Stimulated activated naive B cell treated with anti-CD40 and anti-IgM and Interleukin-4, amounts not matched to agents 10 μg/mL and 1 μg/mL and 100 μg/mL, for 72 hours (primary cell): ENCODE measurements around the gene MS4A10.

Experiments used
- ATAC-seq, 2 donors: fragments of 150-1000 bp; cut with Tn5 transposase; replicated peaks; 2 replicates each; pipeline ENCODE4 v1.10.0; 2021; ENCODE audit warnings: moderate library complexity in 1 of 2
- DNase-seq: peaks from one replicate; pipeline ENCODE4 v3.0.0; 2021
- H3K27ac Mint-ChIP-seq: one replicate; pipeline ENCODE4 v1.8.0; 2022; ENCODE audit warnings: mild to moderate bottlenecking, mixed read lengths
- H3K27me3 Mint-ChIP-seq, 2 donors: one replicate each; pipeline ENCODE4 v1.8.0; 2022; ENCODE audit warnings: mixed read lengths in 2 of 2
- H3K36me3 Mint-ChIP-seq, 2 donors: one replicate each; pipeline ENCODE4 v1.8.0; 2022; ENCODE audit warnings: mixed read lengths in 2 of 2, mild to moderate bottlenecking in 1 of 2
- H3K4me1 Mint-ChIP-seq, 2 donors: one replicate each; pipeline ENCODE4 v1.8.0; 2022; ENCODE audit warnings: mixed read lengths in 2 of 2, mild to moderate bottlenecking in 1 of 2
- H3K4me3 Mint-ChIP-seq, 2 donors: one replicate each; pipeline ENCODE4 v1.8.0; 2022; ENCODE audit warnings: mild to moderate bottlenecking in 2 of 2, mixed read lengths in 2 of 2, moderate library complexity in 1 of 2
- H3K9me3 Mint-ChIP-seq, 2 donors: one replicate each; pipeline ENCODE4 v1.8.0; 2022; ENCODE audit warnings: mixed read lengths in 2 of 2, mild to moderate bottlenecking in 1 of 2

The MS4A10 gene

DNA sequence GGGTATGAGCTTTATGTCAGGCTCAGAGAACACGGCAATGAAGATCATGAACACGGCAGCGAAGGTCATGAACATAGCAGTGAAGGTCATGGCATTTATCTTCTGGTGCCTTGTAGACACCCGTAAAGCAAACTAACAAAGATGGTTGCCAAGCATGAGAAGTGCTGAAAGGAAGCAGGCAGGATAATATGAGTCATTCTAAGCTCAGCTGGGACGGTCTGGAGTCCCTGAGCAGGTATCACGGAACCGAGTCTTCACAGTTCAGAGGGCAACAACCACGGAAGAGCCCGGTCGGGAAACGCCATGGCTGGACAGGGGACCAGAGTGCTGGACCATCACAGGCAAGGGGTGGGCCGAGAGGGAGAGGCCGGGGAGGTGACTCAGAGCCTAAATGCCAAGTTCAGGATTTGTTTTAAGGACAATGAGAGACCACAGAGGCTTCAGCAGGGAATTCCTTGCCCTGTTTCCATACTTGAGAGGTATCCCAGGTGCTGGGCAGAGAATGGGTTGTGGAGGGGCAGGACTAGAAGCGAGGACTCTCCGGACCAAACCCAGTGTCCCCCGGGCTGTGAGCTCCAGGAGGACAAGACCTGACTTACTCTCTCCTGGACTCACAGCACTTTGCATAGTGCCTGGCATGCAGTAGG lies 13.1 kb upstream of the MS4A10 start:
- peaks cover 1% of the 10 kb centered on the region in 2 donors for H3K9me3 Mint-ChIP-seq
- no peak for DNase-seq
- H3K4me1 Mint-ChIP-seq = peaks cover 35 to 38% of the 10 kb centered on the region in 2 donors
- H3K27me3 Mint-ChIP-seq = peaks cover 30 to 40% of the 10 kb centered on the region in 2 donors
- no peak overlapping the region for H3K4me3 Mint-ChIP-seq
- peak overlapping the region; percentile 80 for H3K27ac Mint-ChIP-seq
- peak in 1 of 2 donors; percentile 30 for ATAC-seq
- no peaks in the 10 kb centered on the region for H3K36me3 Mint-ChIP-seq

DNA sequence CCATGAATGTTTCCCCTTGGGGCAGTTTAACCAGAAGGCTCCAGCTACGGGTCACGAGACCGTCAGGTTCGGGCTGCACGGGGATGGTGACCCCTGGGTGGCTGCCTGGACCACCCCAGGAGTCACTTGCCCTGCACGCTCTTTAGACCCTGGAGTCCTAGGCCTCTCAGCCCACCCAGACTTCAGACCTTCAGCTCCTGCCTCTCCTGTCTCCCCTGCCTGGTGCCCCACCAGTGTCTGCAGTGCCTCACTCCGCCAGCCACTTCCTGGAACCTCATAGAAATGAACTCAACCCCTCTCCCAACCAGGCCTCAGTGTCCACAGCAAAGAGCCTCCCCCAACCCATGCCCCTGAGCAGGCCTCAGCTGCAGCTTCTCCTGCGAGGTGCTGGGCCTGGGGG lies 12.5 kb upstream of the MS4A10 start:
- ATAC-seq (no peak), DNase-seq (no peak)
- H3K4me3 Mint-ChIP-seq = no peak overlapping the region
- no peaks in the 10 kb centered on the region for H3K36me3 Mint-ChIP-seq
- H3K4me1 Mint-ChIP-seq = peaks cover 35 to 38% of the 10 kb centered on the region in 2 donors
- peaks cover 28 to 37% of the 10 kb centered on the region in 2 donors for H3K27me3 Mint-ChIP-seq
- H3K27ac Mint-ChIP-seq = no peak overlapping the region
- H3K9me3 Mint-ChIP-seq = no peaks in the 10 kb centered on the region

GRCh38 chr11:60774726-60775125 lies 10.4 kb upstream of the MS4A10 start:
- H3K4me3 Mint-ChIP-seq = peak overlapping the region in 1 of 2 donors; percentile 36
- no peak for DNase-seq
- H3K4me1 Mint-ChIP-seq = peaks cover 34 to 38% of the 10 kb centered on the region in 2 donors
- H3K36me3 Mint-ChIP-seq = no peaks in the 10 kb centered on the region
- H3K9me3 Mint-ChIP-seq = no peaks in the 10 kb centered on the region
- ATAC-seq = no peak
- H3K27me3 Mint-ChIP-seq = peaks cover 16 to 27% of the 10 kb centered on the region in 2 donors
- no peak overlapping the region for H3K27ac Mint-ChIP-seq

- H3K9me3 Mint-ChIP-seq = no peaks in the 10 kb centered on the region
- H3K27me3 Mint-ChIP-seq = peaks cover 11 to 24% of the 10 kb centered on the region in 2 donors
- peak overlapping the region; percentile 75 for H3K27ac Mint-ChIP-seq
- DNase-seq (peak; percentile 84), ATAC-seq (peak; percentile 93 to 95)
- peaks cover 32 to 38% of the 10 kb centered on the region in 2 donors for H3K4me1 Mint-ChIP-seq
- peak overlapping the region in 1 of 2 donors; percentile 19 for H3K4me3 Mint-ChIP-seq
- H3K36me3 Mint-ChIP-seq = no peaks in the 10 kb centered on the region
Measured at GRCh38 chr11:60775420-60775961, 9.6 kb upstream of the MS4A10 start.

DNA sequence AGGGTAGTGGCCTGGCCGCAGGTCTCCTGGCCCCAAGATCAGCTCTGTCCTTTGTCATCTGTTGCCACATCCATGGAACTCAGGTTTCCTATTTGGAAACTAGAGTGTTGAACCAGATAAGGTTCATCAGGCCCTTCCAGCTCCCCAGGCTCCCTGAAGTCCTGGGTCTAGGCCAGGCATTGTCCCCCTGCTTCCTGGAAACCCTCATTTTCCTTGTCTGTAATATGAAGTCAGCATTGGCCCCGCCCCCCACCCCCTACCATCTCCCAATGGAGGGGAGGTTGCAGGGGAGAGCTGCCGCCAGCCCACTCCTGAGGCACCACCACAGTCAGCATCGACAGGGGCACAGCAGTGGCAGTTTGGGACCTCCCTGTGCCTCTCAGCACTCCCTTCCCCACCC lies 9.0 kb upstream of the MS4A10 start:
- no peak for ATAC-seq
- Mint-ChIP-seq H3K36me3 (no peaks in the 10 kb centered on the region), H3K4me1 (peaks cover 32 to 38% of the 10 kb centered on the region in 2 donors), H3K27me3 (peaks cover 11 to 24% of the 10 kb centered on the region in 2 donors), H3K27ac (peak overlapping the region; percentile 75), H3K9me3 (no peaks in the 10 kb centered on the region), H3K4me3 (no peak overlapping the region)
- no peak for DNase-seq

- Mint-ChIP-seq H3K9me3 (no peaks in the 10 kb centered on the region), H3K4me1 (peaks cover 26 to 29% of the 10 kb centered on the region in 2 donors), H3K4me3 (no peak overlapping the region), H3K27me3 (peaks cover 3 to 15% of the 10 kb centered on the region in 2 donors), H3K36me3 (no peaks in the 10 kb centered on the region), H3K27ac (peak overlapping the region; percentile 27)
- DNase-seq (no peak), ATAC-seq (no peak)
Measured at GRCh38 chr11:60777106-60777505, 8.0 kb upstream of the MS4A10 start.

GRCh38 chr11:60777572-60777971 lies 7.6 kb upstream of the MS4A10 start:
- ATAC-seq (no peak), DNase-seq (no peak)
- H3K36me3 Mint-ChIP-seq = no peaks in the 10 kb centered on the region
- peaks cover 3 to 13% of the 10 kb centered on the region in 2 donors for H3K27me3 Mint-ChIP-seq
- H3K4me3 Mint-ChIP-seq = no peak overlapping the region
- H3K9me3 Mint-ChIP-seq = no peaks in the 10 kb centered on the region
- H3K27ac Mint-ChIP-seq = no peak overlapping the region
- H3K4me1 Mint-ChIP-seq = peaks cover 26 to 29% of the 10 kb centered on the region in 2 donors

DNA sequence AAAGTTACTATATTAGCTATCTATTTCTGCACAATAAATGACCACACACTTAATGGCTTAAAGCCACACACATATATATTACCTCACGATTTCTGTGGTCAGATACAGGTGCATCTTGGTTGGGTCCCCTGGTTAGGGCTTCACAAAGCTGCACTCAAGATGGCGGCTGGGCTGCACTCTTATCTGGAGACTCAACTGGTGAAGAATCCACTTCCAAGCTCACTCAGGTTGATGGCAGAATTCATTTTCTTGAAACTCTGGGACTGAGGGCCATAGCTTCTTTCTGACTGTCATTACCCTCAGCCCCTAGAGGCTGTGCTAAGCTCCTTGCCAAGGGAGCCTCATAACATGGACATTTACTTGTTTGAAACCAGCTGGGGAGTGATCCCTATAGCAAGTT lies 5.1 kb upstream of the MS4A10 start:
- Mint-ChIP-seq H3K4me3 (no peak overlapping the region), H3K27ac (no peak overlapping the region), H3K36me3 (no peaks in the 10 kb centered on the region), H3K4me1 (peaks cover 10 to 13% of the 10 kb centered on the region in 2 donors), H3K27me3 (no peaks in the 10 kb centered on the region), H3K9me3 (no peaks in the 10 kb centered on the region)
- no peak for DNase-seq
- no peak for ATAC-seq

DNA sequence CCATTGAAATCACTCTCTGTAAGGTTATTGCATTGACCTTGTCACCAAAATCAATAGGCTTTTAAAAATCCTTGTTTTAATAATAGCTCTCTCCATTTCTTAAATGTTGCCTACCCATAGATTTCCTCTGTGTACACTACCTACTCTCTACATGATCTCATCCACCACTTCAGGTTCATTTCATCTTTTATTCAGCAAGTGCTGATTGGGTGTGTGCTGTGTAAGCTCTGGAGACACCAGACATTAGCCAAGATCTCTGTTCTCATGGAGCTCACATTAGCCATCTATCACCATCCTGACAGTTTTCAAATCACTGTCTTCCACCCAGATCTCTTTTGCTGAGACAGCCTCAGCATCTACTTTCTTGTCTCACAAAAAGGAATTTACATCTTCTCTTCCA lies 4.4 kb upstream of the MS4A10 start:
- H3K27me3 Mint-ChIP-seq = no peaks in the 10 kb centered on the region
- no peak overlapping the region for H3K4me3 Mint-ChIP-seq
- H3K36me3 Mint-ChIP-seq = no peaks in the 10 kb centered on the region
- DNase-seq (no peak), ATAC-seq (no peak)
- no peaks in the 10 kb centered on the region for H3K9me3 Mint-ChIP-seq
- peaks cover 4 to 7% of the 10 kb centered on the region in 2 donors for H3K4me1 Mint-ChIP-seq
- no peak overlapping the region for H3K27ac Mint-ChIP-seq

DNA sequence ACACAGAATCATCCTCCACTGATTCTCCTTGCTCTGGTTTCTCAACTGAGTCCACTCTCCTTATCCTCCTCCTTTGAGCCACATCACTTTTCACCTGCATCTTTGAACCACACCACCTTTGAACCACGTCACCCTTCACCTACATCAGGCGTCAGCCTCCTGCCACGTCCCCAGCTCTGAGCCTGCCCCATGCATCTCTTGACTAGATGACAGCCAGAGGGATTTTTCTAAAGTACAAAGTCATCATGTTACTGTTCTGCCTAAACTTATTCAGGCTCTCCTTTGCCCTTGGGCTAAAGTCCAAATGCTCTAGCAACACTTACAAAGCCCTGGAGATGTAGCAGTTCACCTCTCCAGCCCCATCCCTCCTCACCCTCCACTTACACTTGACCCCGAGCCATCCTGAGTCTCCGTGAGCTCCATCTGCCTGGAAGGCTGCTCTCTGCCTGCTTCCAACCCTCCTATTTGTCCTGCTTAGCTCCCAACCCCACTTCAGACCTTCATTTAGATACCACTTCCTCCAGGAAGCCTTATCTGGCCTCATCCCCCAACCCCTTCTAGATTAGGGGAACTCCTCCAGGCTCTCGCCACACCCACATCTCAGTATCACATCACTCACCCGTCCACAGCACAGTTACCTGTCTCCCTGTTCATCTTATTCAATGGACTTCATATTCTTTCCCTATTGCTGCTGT lies 3.7 kb upstream of the MS4A10 start:
- H3K27me3 Mint-ChIP-seq = no peaks in the 10 kb centered on the region
- H3K9me3 Mint-ChIP-seq = no peaks in the 10 kb centered on the region
- ATAC-seq = peak; percentile 55 to 65

DNA sequence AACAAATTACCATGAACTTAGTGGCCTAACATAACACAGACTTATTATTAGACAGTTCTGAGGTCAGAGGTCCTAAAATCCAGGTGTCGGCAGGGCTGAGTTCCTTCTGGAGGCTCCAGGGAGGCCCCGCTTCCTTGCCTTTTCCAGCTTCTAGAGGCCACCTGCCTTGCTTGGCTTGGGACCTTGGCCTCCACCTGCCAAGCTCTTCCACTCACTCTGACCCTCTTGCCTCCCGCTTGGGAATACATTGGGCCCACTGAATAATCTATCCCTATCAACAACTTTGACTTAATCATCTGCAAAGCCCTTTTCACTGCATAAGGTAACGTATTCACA lies 3.2 kb upstream of the MS4A10 start:
- H3K9me3 Mint-ChIP-seq = no peaks in the 10 kb centered on the region
- no peaks in the 10 kb centered on the region for H3K36me3 Mint-ChIP-seq
- no peak for DNase-seq
- ATAC-seq = no peak
- no peaks in the 10 kb centered on the region for H3K27me3 Mint-ChIP-seq
- H3K27ac Mint-ChIP-seq = no peak overlapping the region
- H3K4me1 Mint-ChIP-seq = peaks cover 0 to 2% of the 10 kb centered on the region in 2 donors
- H3K4me3 Mint-ChIP-seq = no peak overlapping the region

More for the DNA sequence above, 3.7 kb upstream of the MS4A10 start:
- Mint-ChIP-seq H3K27ac (no peak overlapping the region), H3K36me3 (no peaks in the 10 kb centered on the region), H3K4me3 (no peak overlapping the region), H3K4me1 (peaks cover 0 to 2% of the 10 kb centered on the region in 2 donors)
- DNase-seq = no peak

- H3K27ac Mint-ChIP-seq = no peak overlapping the region
- no peaks in the 10 kb centered on the region for H3K36me3 Mint-ChIP-seq
- H3K9me3 Mint-ChIP-seq = no peaks in the 10 kb centered on the region
- no peak for ATAC-seq
- no peak overlapping the region for H3K4me3 Mint-ChIP-seq
- DNase-seq = no peak
- H3K4me1 Mint-ChIP-seq = no peaks in the 10 kb centered on the region
- H3K27me3 Mint-ChIP-seq = no peaks in the 10 kb centered on the region
Measured at GRCh38 chr11:60782393-60783140, 2.6 kb upstream of the MS4A10 start.

DNA sequence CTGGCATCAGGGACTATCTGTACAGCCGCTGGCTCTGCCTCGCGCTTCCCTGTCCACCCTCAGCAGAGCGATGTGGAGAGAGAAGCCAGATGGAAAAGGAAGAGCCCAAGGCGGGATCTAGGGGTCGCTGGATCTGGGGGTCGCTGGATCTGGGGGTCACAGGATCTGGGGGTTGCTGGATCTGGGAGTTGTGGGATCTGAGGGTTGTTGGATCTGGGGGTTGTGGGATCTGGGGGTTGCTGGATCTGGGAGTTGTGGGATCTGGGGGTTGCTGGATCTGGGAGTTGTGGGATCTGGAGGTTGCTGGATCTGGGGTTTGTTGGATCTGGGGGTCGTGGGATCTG lies 2.0 kb upstream of the MS4A10 start:
- Mint-ChIP-seq H3K4me3 (no peak overlapping the region), H3K27ac (no peak overlapping the region), H3K27me3 (no peaks in the 10 kb centered on the region), H3K4me1 (no peaks in the 10 kb centered on the region), H3K9me3 (no peaks in the 10 kb centered on the region), H3K36me3 (no peaks in the 10 kb centered on the region)
- no peak for DNase-seq
- no peak for ATAC-seq

DNA sequence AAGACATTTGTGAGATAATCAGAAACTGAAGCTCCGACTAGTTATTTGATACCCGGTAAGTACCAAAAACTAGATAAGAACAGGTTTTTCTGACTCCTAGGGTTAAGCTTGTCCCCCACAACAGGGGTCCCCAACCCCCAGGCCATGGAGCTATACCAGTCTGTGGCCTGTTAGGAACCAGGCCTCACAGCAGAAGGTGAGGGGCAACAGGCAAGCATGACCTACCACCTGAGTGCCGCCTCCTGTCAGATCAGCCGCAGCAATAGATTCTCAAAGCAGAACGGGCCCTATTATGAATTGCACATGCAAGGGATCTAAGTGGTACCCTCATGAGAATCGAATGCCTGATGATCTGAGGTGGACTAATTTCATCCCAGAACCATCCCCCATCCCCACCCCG lies 1.2 kb upstream of the MS4A10 start:
- ATAC-seq (no peak), DNase-seq (no peak)
- Mint-ChIP-seq H3K9me3 (no peaks in the 10 kb centered on the region), H3K27me3 (no peaks in the 10 kb centered on the region), H3K4me1 (no peaks in the 10 kb centered on the region), H3K27ac (no peak overlapping the region), H3K36me3 (no peaks in the 10 kb centered on the region), H3K4me3 (no peak overlapping the region)
